ENCODE measurements around the gene ZNF423. TPM values are rescaled to one million over a fixed set of nuclear protein-coding genes. Genes with fewer than 3 reads are reported as not detected.

The ZNF423 gene
- total and polyA plus RNA-seq, 2 donors, result 0.52 to 1.6 TPM

DNA sequence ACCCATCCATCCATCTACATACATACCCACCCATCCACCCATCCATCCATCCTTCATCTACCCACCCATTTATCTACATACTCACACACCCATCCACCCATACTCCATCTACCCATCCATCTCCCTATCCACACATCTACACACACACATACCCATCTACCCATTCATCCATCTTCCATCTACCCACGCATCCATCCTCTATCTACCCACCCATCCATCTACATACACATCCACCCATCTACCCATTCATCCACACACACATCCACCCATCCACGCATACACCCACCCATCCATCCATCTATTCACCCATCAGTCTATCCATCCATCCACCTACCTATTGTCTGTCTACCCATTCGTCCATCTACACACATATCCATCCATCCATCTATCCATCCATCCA is 227.8 kb downstream of the ZNF423 start:
- 97% methylated on average over 3 of the region's 3 CpGs for WGBS
- no peak overlapping the region for H3K4me3 ChIP-seq (ENCODE audit: low read length in 2 of 2)
- no peaks in the 10 kb centered on the region for H3K27me3 ChIP-seq (ENCODE audit: control insufficient read depth in 2 of 2, insufficient read depth in 1 of 2, low read length in 1 of 2)
- DNase-seq (ENCODE audit: low read depth in 6 of 9, low spot score in 9 of 9), result no peak
- H3K27ac ChIP-seq (ENCODE audit: low read depth in 1 of 2, low read length in 1 of 2), result no peak overlapping the region
- H3K9me3 ChIP-seq (ENCODE audit: control insufficient read depth in 2 of 2, insufficient read depth in 1 of 2, low read length in 1 of 2), result peaks cover 0 to 5% of the 10 kb centered on the region in 2 donors
- no peaks in the 10 kb centered on the region for H3K36me3 ChIP-seq (ENCODE audit: control insufficient read depth in 2 of 2, insufficient read depth in 2 of 2, low read length in 1 of 2)
- H3K4me1 ChIP-seq (ENCODE audit: control insufficient read depth in 2 of 2, insufficient read depth in 2 of 2, low read length in 2 of 2), result peaks cover 0 to 25% of the 10 kb centered on the region in 2 donors

DNA sequence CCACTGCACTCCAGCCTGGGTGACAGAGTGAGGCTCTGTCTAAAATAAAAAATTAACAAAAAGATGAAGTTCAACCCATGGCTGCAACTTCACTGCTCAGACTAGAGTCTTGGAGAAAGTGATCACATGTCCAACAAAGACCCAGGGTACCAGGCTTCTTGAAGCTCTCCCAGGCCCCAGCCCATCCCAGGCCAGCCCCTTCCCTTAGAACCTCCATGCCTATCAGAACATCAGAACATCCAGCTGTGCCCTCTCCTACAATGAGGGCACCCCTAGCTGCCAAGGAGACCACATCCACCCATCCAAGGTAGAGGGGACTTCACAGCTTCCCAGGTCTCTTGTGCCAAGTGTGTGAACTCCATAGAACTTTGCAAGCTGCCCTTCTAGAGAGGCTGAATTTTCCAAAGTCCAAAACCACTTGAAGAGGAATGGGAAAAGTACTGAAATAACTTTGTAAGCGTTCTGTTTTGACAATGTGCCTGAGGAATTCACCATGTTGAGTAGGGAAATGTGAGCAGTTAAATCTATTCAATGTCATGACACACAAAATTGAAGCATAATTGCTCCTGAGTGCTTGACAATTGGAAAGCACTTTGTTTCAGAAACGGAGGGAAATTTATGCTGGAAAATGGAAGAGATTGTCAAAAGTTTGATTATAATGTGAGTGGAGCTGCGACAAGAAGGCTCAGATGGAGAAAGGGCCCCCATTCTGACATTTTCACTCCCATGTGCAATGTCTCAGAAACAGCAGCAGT is 230.4 kb downstream of the ZNF423 start:
- Histone ChIP-seq H3K27ac (ENCODE audit: low read depth in 1 of 2, low read length in 1 of 2) (no peak overlapping the region), H3K9me3 (ENCODE audit: control insufficient read depth in 2 of 2, insufficient read depth in 1 of 2, low read length in 1 of 2) (peaks cover 0 to 5% of the 10 kb centered on the region in 2 donors), H3K27me3 (ENCODE audit: control insufficient read depth in 2 of 2, insufficient read depth in 1 of 2, low read length in 1 of 2) (no peaks in the 10 kb centered on the region), H3K4me1 (ENCODE audit: control insufficient read depth in 2 of 2, insufficient read depth in 2 of 2, low read length in 2 of 2) (no peaks in the 10 kb centered on the region), H3K4me3 (ENCODE audit: low read length in 2 of 2) (no peak overlapping the region), H3K36me3 (ENCODE audit: control insufficient read depth in 2 of 2, insufficient read depth in 2 of 2, low read length in 1 of 2) (no peaks in the 10 kb centered on the region)
- no peak for DNase-seq (ENCODE audit: low read depth in 6 of 9, low spot score in 9 of 9)
- 95% methylated on average over 3 of the region's 3 CpGs for WGBS

DNA sequence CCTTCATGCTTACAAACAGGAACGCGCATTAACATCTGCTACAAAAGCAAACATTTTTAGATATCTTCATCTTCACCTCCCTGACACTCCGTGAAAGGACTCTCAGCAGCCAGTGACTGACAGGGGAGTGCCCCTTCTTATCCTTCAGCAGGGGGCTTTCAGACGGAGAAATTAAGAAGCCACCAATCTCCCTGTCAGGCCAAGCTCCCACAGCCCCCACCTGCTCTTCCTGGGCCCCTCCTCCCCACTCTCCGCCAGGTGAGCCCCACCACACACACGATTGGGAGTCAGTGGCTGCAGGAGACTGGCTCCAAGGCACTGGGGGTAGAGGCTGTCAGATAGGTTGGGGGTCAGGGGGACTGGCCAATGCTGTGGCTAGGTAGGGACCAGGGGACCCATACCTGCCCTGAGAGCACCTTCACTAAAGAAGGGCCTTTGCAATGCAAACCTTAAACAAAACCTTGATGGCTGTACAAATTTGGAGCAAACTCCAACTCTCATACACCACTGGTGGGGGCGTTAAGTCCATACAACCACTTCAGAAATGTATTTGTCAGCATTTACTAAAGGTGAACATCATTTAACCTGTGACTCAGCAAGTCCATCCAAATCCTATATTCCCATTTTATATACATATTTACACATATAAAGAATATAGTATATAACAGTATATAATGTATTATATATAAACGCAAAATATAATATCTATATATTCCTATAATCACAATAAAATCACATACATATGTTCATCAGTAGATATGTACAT is 232.2 kb downstream of the ZNF423 start:
- Histone ChIP-seq H3K9me3 (ENCODE audit: control insufficient read depth in 2 of 2, insufficient read depth in 1 of 2, low read length in 1 of 2) (peaks cover 0 to 2% of the 10 kb centered on the region in 2 donors), H3K36me3 (ENCODE audit: control insufficient read depth in 2 of 2, insufficient read depth in 2 of 2, low read length in 1 of 2) (no peaks in the 10 kb centered on the region), H3K4me1 (ENCODE audit: control insufficient read depth in 2 of 2, insufficient read depth in 2 of 2, low read length in 2 of 2) (peaks cover 0 to 7% of the 10 kb centered on the region in 2 donors), H3K27ac (ENCODE audit: low read depth in 1 of 2, low read length in 1 of 2) (no peak overlapping the region), H3K4me3 (ENCODE audit: low read length in 2 of 2) (no peak overlapping the region), H3K27me3 (ENCODE audit: control insufficient read depth in 2 of 2, insufficient read depth in 1 of 2, low read length in 1 of 2) (no peaks in the 10 kb centered on the region)
- DNase-seq (ENCODE audit: low read depth in 6 of 9, low spot score in 9 of 9), result no peak
- 88% methylated on average over 8 of the region's 8 CpGs for WGBS

DNA sequence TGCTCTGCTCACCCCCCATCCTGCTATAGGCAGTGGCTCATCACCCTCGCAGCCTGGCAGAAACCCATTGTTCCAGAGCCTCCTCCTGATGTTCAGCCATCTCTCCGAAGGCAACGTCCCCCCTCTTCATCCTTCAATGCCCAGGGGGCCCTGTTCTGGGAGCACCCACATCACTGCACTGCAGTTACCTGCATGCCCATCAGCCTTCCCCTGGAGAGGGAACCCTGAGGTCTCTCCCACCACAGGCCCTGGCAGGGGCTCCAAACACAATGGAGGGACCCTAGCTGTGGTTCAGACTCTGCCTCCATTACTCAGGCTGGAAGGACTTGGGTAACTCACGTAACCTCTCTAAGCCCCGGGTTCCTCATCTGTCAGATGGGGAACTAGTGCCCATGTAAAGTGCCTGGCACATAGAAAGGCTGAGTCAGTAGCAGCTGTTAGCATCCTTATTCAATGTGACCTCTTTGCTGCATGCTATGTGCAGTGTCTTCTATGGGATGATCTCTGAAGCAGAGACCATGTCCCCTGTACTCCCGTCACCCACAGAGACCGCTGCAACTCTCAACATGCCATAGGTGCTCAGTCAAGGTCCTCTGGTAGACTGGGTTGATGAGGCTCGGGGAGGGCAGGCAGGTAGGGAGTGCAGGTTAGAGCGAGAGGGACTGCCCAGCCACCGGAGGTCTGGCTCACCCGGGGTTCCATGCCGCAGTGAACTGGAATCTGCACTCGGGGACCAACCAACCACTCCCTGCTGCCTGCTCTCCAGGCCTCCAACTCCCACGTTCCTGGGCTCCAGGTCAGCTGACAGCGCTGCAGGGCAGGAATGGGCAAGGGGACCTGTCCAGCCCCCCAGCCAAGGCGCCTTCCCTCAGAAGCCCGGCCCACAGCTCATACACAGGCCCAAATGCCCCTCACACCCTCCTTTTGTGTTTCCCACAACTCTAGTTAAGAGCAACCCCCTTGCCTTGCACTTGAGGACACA is 233.2 kb downstream of the ZNF423 start:
- Histone ChIP-seq H3K4me3 (ENCODE audit: low read length in 2 of 2) (no peak overlapping the region), H3K27me3 (ENCODE audit: control insufficient read depth in 2 of 2, insufficient read depth in 1 of 2, low read length in 1 of 2) (no peaks in the 10 kb centered on the region), H3K36me3 (ENCODE audit: control insufficient read depth in 2 of 2, insufficient read depth in 2 of 2, low read length in 1 of 2) (no peaks in the 10 kb centered on the region), H3K27ac (ENCODE audit: low read depth in 1 of 2, low read length in 1 of 2) (no peak overlapping the region), H3K4me1 (ENCODE audit: control insufficient read depth in 2 of 2, insufficient read depth in 2 of 2, low read length in 2 of 2) (peaks cover 0 to 7% of the 10 kb centered on the region in 2 donors), H3K9me3 (ENCODE audit: control insufficient read depth in 2 of 2, insufficient read depth in 1 of 2, low read length in 1 of 2) (no peaks in the 10 kb centered on the region)
- 96% methylated on average over 17 of the region's 17 CpGs for WGBS
- DNase-seq (ENCODE audit: low read depth in 6 of 9, low spot score in 9 of 9), result no peak

DNA sequence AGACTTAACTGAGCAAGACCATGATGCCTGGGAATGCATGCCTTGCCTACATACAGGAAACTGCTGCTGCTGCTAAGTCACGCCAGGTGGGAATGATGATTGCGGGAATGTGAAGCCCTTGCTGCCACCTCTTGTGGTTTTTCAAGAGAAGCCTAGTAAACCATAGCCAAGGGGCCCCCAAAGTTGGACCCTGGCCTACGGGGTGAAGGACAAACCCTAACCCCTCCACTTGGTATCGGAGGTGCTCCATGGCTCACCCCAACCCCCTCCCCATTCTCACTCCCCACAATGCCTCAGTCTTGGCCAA is 233.9 kb downstream of the ZNF423 start:
- no peak overlapping the region for H3K27ac ChIP-seq (ENCODE audit: low read depth in 1 of 2, low read length in 1 of 2)
- H3K36me3 ChIP-seq (ENCODE audit: control insufficient read depth in 2 of 2, insufficient read depth in 2 of 2, low read length in 1 of 2), result no peaks in the 10 kb centered on the region
- no peaks in the 10 kb centered on the region for H3K9me3 ChIP-seq (ENCODE audit: control insufficient read depth in 2 of 2, insufficient read depth in 1 of 2, low read length in 1 of 2)
- no peak for DNase-seq (ENCODE audit: low read depth in 6 of 9, low spot score in 9 of 9)
- no peaks in the 10 kb centered on the region for H3K27me3 ChIP-seq (ENCODE audit: control insufficient read depth in 2 of 2, insufficient read depth in 1 of 2, low read length in 1 of 2)
- H3K4me3 ChIP-seq (ENCODE audit: low read length in 2 of 2), result no peak overlapping the region
- peaks cover 0 to 9% of the 10 kb centered on the region in 2 donors for H3K4me1 ChIP-seq (ENCODE audit: control insufficient read depth in 2 of 2, insufficient read depth in 2 of 2, low read length in 2 of 2)
- 68% methylated on average over 4 of the region's 4 CpGs for WGBS

DNA sequence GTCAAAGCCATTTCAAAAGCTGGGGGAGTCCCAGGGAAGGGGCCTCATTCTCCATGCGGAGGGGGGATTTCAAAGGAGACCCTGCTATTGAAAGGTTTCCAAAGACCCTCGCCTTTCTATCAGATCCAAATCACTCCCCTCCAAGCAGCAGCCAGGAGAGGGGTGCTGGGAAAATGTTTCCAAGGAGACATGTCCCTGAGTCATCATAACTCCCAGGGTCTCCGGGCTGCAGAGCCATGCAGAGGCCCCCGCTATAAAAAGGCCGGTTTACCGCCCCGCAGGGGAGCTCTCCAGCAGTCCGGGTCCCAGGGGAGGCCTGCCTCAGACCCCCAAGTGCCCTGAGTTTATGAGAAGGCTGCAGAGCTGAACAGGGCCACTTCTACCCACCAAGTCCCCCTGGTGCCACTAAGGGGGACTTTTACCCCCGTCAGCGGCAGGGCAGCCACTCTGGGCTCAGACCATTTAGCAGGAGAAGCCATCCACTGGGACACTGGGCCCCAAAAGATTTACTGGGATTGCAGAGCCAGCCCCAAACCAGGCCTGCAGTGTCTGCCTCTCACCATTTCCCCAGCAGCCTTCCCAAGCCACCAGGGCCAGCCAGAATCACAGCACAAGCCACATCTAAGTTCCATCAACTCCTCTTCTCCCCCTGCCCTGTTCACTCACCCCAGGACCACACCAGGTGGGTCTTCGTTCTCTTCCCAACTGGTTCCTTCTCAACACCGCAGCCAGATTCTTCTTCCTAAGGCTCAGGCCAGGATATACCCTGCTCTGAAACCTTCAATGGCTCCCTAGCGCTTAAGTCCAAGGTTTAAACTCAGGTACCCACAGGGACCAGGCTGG is 234.4 kb downstream of the ZNF423 start:
- 97% methylated on average over 13 of the region's 13 CpGs for WGBS
- Histone ChIP-seq H3K27ac (ENCODE audit: low read depth in 1 of 2, low read length in 1 of 2) (no peak overlapping the region), H3K4me1 (ENCODE audit: control insufficient read depth in 2 of 2, insufficient read depth in 2 of 2, low read length in 2 of 2) (peaks cover 0 to 11% of the 10 kb centered on the region in 2 donors), H3K27me3 (ENCODE audit: control insufficient read depth in 2 of 2, insufficient read depth in 1 of 2, low read length in 1 of 2) (no peaks in the 10 kb centered on the region), H3K36me3 (ENCODE audit: control insufficient read depth in 2 of 2, insufficient read depth in 2 of 2, low read length in 1 of 2) (no peaks in the 10 kb centered on the region), H3K4me3 (ENCODE audit: low read length in 2 of 2) (no peak overlapping the region), H3K9me3 (ENCODE audit: control insufficient read depth in 2 of 2, insufficient read depth in 1 of 2, low read length in 1 of 2) (no peaks in the 10 kb centered on the region)
- no peak for DNase-seq (ENCODE audit: low read depth in 6 of 9, low spot score in 9 of 9)

DNA sequence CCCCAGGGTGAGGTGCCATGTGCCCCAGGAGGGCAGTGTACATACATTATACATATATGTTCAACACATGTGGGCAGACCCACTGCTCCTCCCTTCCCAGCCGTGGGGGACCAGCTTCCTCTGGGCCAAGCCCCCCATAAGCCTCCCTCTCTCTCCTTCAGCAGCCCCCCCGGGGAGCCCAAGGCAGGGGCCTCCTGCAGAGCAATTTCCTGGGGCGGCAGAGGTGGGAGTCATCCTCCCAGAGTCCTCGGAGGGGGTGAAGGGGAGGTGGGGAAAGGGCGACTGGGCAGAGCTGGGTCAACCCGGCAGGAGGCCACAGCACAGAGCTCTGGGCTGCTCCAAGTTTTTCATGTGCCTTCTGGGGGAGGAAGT is 235.1 kb downstream of the ZNF423 start:
- H3K4me1 ChIP-seq (ENCODE audit: control insufficient read depth in 2 of 2, insufficient read depth in 2 of 2, low read length in 2 of 2), result peaks cover 0 to 11% of the 10 kb centered on the region in 2 donors
- DNase-seq (ENCODE audit: low read depth in 6 of 9, low spot score in 9 of 9), result no peak
- no peaks in the 10 kb centered on the region for H3K27me3 ChIP-seq (ENCODE audit: control insufficient read depth in 2 of 2, insufficient read depth in 1 of 2, low read length in 1 of 2)
- H3K4me3 ChIP-seq (ENCODE audit: low read length in 2 of 2), result no peak overlapping the region
- no peaks in the 10 kb centered on the region for H3K36me3 ChIP-seq (ENCODE audit: control insufficient read depth in 2 of 2, insufficient read depth in 2 of 2, low read length in 1 of 2)
- H3K27ac ChIP-seq (ENCODE audit: low read depth in 1 of 2, low read length in 1 of 2), result no peak overlapping the region
- 75% methylated on average over 6 of the region's 6 CpGs for WGBS
- H3K9me3 ChIP-seq (ENCODE audit: control insufficient read depth in 2 of 2, insufficient read depth in 1 of 2, low read length in 1 of 2), result no peaks in the 10 kb centered on the region

DNA sequence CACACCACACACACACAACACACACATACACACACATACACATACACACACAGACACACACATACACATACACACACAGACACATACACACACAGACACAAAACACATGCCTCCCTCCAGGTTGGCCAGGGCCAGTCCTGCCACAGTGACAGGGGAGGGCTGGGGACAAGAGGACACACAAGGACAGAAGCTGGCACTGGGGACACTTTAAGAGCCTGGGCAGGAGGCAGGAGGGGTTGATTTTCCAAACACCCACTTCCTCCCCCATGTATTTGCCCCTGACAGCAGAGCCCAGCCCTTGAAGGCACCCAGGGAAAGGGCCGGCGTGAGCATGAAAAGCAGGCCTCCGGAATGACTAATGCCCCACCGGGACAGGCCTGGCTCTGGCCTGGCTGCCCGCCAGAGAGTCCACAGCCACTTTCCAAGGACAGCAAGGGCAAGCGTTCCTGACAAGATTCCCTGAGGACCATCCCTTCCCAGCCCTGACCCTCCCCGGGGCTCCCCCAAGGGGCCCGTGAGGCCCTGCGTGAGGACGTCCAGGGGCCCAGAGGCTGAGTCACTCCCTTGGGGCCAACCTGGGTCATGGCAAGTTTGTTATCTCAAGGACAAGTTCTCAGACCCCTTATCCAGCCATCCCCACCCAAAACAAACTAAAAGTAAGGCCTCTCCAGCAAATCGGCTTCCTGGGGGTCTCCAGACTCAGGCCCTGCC is 235.6 kb downstream of the ZNF423 start:
- no peak for DNase-seq (ENCODE audit: low read depth in 6 of 9, low spot score in 9 of 9)
- Histone ChIP-seq H3K36me3 (ENCODE audit: control insufficient read depth in 2 of 2, insufficient read depth in 2 of 2, low read length in 1 of 2) (no peaks in the 10 kb centered on the region), H3K27me3 (ENCODE audit: control insufficient read depth in 2 of 2, insufficient read depth in 1 of 2, low read length in 1 of 2) (no peaks in the 10 kb centered on the region), H3K4me3 (ENCODE audit: low read length in 2 of 2) (no peak overlapping the region), H3K27ac (ENCODE audit: low read depth in 1 of 2, low read length in 1 of 2) (no peak overlapping the region), H3K4me1 (ENCODE audit: control insufficient read depth in 2 of 2, insufficient read depth in 2 of 2, low read length in 2 of 2) (peaks cover 0 to 11% of the 10 kb centered on the region in 2 donors), H3K9me3 (ENCODE audit: control insufficient read depth in 2 of 2, insufficient read depth in 1 of 2, low read length in 1 of 2) (no peaks in the 10 kb centered on the region)
- WGBS, result 90% methylated on average over 11 of the region's 11 CpGs
